ENCODE measurements around the gene NRBP1.
"Not testable (repeated sequence)": the region's sequence is repeated elsewhere in the genome, so short reads cannot be mapped to it uniquely, and the experiment has no call there.

The NRBP1 gene

GRCh38 chr2:27416151-27416550, 12.3 kb upstream of the NRBP1 start:
- no peak overlapping the region for H3K4me3 ChIP-seq (ENCODE audit: low read depth, low read length)
- no peak for DNase-seq (ENCODE audit: low read depth, low spot score)
- POLR2A ChIA-PET: no interaction called here
- CTCF ChIA-PET: no interaction called here
- no peak for TF ChIP-seq CTCF (IDR thresholded peaks at IDR 0.05; ENCODE audit: insufficient read depth, low read length, missing control alignments)

- no peak for DNase-seq (ENCODE audit: low read depth, low spot score)
- no peak for TF ChIP-seq CTCF (IDR thresholded peaks at IDR 0.05; ENCODE audit: insufficient read depth, low read length, missing control alignments)
- CTCF ChIA-PET: no interaction called here
- POLR2A ChIA-PET: no interaction called here
- H3K4me3 ChIP-seq (ENCODE audit: low read depth, low read length): no peak overlapping the region
These were observed 7.4 kb upstream of the NRBP1 start for GRCh38 chr2:27420996-27421395.

GRCh38 chr2:27421660-27422250, 6.7 kb upstream of the NRBP1 start:
- ChIA-PET CTCF (no interaction called here), POLR2A (no interaction called here)
- no peak overlapping the region for H3K4me3 ChIP-seq (ENCODE audit: low read depth, low read length)
- no peak for TF ChIP-seq CTCF (IDR thresholded peaks at IDR 0.05; ENCODE audit: insufficient read depth, low read length, missing control alignments)
- DNase-seq (ENCODE audit: low read depth, low spot score): no peak

- ChIA-PET CTCF (interaction anchor here (1.6 to 2.2 kb wide), 2 partner anchors 9 to 14 kb away, joined by 4 to 7 read pairs; partner anchors contain the start of gene PPM1G), POLR2A (no interaction called here)
- DNase-seq (ENCODE audit: low read depth, low spot score): no peak
- H3K4me3 ChIP-seq (ENCODE audit: low read depth, low read length): no peak overlapping the region
- no peak for TF ChIP-seq CTCF (IDR thresholded peaks at IDR 0.05; ENCODE audit: insufficient read depth, low read length, missing control alignments)
These were observed 5.5 kb upstream of the NRBP1 start for GRCh38 chr2:27422958-27423357.

- POLR2A ChIA-PET; H3K4me3 ChIP-seq (ENCODE audit: low read depth, low read length); DNase-seq (ENCODE audit: low read depth, low spot score): not testable (repeated sequence)
- CTCF ChIA-PET: interaction anchor here (2.2 kb wide), 1 partner anchor 16 kb away, joined by 7 read pairs; the partner anchor contains the start of gene PPM1G
These were observed 3.4 kb upstream of the NRBP1 start for GRCh38 chr2:27425039-27425438.

- no peak for DNase-seq (ENCODE audit: low read depth, low spot score)
- ChIA-PET POLR2A (interaction anchor here (0.5 to 3.1 kb wide), 6 partner anchors 13 to 213 kb away, joined by 3 to 18 read pairs (median 5); partner anchors contain the start of genes PPM1G and ZNF513), CTCF (interaction anchor here (0.7 to 4.4 kb wide), 4 partner anchors 8 to 255 kb away, joined by 3 to 25 read pairs (median 4); no protein-coding TSS in a partner anchor)
- H3K4me3 ChIP-seq (ENCODE audit: low read depth, low read length): peak overlapping the region; percentile 82
- TF ChIP-seq CTCF (IDR thresholded peaks at IDR 0.05; ENCODE audit: insufficient read depth, low read length, missing control alignments): no peak
These were observed 593 bp upstream of the NRBP1 start for GRCh38 chr2:27427863-27428212.

Data from AG04449 (cell line).